Activated CD8-positive, alpha-beta memory T cell treated with anti-CD3 and anti-CD28 coated beads, Interleukin-2, amount 50 U/mL, for 48 hours (primary cell): ENCODE results near the gene HSH2D.
"Not testable (repeated sequence)": the region's sequence is repeated elsewhere in the genome, so short reads cannot be mapped to it uniquely, and the experiment has no call there.

Experiments
- DNase-seq: peaks from one replicate; pipeline ENCODE4 v3.0.0-alpha.2; 2020

HSH2D gene

DNA sequence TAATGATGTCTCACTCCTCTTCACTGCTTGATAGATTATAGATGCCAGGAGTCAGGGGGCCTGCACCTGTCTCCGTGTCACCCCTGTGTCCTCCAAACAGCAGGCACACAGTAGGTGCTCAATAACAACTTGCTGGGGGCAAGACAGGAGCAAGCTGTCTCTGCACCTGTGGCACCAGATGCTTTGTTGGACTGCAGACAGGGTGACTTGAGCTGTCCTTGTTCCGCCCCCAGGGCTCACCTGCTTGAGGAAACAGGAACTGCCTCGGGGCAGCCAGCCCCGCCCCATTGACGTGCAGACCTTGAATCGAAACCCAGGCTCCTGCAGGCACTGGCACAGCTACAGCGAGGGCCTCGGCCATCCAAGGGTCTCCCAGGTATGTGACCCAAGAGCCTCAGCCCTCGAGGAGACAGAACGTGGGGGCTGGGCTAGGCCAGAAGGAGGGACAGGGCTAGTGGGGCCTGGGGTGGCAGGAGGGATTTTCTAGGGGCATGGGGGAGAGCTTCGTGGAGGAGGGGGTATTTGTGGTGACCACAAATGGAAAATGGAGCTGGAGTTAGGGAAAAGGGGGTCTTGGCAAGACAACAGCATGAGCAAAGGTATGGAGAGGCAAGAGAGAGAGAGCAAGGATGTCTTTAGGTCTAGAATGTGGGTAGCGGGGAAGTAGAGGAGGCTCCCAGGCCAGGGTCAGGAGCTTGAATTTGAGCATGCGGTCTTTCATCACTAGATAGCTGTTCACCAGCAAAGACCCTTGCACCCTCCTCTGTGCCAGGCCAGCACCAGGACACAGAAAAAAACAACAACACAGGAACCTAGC lies at the start of gene HSH2D:
Gene HSH2D, plus strand, starts transcription at position 287 of the 817 bp plus-strand sequence. CDS start 5,066 bp downstream, outside the sequence.
- peak; percentile 86 for DNase-seq

DNA sequence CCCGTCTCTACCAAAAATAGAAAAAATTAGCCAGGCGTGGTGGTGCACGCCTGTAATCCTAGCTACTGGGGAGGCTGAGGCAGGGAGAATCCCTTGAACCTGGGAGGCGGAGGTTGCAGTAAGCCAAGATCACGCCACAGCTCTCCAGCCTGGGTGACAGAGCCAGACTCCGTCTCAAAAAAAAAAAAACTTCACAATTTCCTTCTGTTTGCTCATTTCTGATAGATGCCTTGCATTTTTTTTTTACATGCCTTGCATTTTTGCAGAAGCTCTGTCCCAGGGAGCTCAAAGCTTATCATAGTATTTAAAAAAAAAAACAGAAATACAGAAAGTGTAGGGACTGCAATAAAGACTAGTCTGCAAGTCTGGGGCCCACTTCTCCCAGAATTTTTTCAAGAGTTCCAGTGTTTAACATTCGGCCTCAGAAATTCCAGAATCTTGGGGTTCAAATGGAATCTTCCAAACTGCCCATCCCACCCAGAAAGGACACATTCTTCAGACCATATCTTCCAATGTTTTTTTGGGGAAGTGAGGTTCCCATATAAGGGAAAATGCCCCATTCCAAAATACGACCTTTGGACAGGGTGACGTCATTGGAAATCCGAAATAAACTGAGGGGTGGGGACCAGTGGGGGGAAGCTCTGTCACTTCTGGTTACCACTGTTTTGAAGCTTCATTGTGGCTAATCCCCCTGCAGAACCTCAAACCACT lies 49.0 kb upstream of the HSH2D start:
- no peak for DNase-seq

DNA sequence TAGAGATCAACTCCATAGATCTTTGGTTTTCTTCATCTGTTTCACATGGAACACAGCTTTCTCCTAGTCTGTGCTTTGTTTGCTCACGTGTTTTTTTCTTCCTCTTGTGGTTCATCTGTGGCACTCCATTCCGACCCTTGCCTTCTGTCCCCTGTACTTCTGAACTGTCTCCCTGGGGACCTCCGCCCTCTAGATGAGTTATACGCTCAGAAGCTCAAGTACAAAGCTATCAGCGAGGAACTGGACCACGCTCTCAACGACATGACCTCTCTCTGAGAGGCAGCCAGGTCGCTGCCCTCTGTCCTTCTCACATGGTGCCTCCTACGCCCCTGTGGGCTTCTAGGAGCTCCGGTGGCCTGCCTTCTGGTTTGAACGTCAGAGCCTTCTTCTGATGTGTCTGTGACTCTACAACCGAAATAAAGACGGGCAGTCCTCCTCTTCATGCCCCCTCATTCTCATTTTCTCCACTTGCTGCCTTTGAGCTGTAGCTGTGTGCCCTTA lies 48.4 kb upstream of the HSH2D start:
- peak; percentile 74 for DNase-seq

DNA sequence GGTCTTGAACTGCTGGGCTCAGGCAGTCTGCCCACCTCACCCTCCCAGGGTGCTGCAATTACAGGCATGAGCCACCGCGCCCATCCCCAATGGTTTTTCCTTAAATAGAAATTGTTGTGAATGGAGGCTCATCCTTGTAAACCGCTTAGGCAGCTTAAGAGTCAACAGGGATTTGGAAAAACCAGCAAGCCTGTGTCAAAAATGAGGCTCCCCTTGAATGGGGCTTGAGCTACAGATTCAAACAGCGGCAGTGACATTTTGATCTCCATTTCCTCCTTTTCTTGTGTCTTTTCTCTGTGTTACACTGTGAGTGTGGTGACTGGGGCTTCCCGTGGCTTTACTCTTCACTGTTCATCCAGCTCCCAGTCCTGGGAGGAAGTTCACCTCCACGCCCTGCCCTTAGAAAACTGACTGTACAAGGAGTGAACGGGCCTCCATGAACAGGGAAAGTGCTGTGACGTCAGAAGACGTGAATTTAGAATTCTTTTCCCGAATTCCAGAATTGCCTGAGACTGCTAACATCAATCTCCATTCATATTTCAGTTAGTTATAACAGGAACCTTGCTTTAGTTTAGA lies 47.1 kb upstream of the HSH2D start:
- DNase-seq = no peak

- no peak for DNase-seq
Observed at GRCh38 chr19:16098416-16098768, 45.1 kb upstream of the HSH2D start.

- DNase-seq = no peak
Observed at GRCh38 chr19:16098821-16099220, 44.7 kb upstream of the HSH2D start.

- not testable (repeated sequence) for DNase-seq
Observed at GRCh38 chr19:16099314-16099965, 44.0 kb upstream of the HSH2D start.

DNA sequence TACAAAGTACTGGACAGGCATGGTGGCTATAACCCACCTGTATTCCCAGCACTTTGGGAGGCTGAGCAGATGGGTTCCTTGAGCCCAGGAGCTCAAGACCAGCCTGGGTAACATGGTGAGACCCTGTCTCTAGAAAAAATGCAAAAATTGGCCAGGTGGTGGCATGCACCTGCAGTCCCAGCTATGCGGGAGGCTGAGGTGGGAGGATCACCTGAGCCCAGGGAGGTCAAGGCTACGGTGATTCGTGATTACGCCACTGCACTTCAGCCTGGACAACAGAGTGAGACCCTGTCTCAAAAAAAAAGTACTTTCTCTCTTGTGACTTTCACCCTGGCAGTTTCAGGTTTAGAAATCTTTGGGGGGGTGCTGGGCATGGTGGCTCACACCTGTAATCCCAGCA lies 43.0 kb upstream of the HSH2D start:
- no peak for DNase-seq

- DNase-seq = no peak
Observed at GRCh38 chr19:16104722-16105121, 38.8 kb upstream of the HSH2D start.

GRCh38 chr19:16106121-16106520 lies 37.4 kb upstream of the HSH2D start:
- DNase-seq = no peak

GRCh38 chr19:16111160-16111908 lies 32.2 kb upstream of the HSH2D start, which contains the start of gene RAB8A:
Gene RAB8A, plus strand, starts transcription at chr19:16111889. Its CDS starts 13 bp downstream, at chr19:16111902.
- DNase-seq = peak; percentile 100

GRCh38 chr19:16111909-16112752 lies 31.4 kb upstream of the HSH2D start:
- no peak for DNase-seq

DNA sequence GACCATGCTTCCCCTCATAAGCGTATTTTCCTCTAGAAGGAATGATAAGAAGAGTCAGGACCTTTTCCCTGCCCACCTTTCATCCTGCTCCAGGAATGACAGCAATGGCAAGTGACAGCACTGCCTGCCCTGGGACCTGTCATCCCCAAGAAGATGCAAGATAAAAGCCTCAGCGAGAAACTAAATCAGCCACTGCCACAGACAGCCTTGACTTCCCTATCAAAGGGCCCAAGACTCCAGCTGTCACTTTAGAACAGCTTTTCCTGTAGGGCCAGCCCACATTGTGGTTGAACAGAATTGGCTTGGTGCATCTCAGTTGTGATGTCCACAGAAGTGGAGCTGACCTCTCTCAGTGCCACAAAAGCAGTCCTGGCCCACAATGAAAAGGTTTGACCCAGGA lies 30.7 kb upstream of the HSH2D start:
- no peak for DNase-seq

GRCh38 chr19:16113727-16114126 lies 29.8 kb upstream of the HSH2D start:
- DNase-seq = no peak

DNA sequence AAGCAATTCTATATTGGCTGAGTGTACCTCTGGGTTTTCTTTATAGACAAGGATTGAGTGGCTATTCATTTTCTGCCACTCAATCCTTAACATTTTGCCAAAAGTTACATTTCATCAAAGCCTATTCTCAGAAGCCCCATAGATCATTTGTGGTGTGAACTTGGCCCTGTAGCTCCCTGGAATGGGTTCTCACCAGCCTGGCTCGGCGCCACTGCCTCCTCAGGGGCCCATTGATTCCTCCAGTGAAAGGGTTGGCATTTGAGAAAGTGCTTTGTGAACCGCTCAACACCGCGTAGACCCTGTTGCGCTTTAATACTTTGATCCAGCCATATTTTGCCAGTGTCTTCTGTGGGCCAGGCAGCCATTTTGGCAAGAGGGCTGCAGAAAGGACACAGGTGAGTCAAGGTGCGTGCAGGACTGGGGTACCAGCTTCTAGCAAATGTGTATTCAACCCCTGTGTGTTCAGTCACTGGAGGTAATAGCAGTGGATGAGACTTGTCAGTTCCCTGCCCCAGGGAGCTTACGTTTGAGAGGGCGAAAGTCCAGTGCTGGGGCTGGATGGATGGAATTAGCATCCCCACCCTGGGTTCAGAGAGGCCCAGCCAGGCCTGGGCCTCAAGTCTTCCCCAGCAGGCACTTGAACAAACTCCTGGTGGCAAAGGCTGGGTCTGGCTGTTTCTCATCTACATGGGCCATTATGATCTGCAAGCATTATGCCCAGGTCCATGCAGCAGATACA lies 28.0 kb upstream of the HSH2D start:
- DNase-seq = no peak

DNA sequence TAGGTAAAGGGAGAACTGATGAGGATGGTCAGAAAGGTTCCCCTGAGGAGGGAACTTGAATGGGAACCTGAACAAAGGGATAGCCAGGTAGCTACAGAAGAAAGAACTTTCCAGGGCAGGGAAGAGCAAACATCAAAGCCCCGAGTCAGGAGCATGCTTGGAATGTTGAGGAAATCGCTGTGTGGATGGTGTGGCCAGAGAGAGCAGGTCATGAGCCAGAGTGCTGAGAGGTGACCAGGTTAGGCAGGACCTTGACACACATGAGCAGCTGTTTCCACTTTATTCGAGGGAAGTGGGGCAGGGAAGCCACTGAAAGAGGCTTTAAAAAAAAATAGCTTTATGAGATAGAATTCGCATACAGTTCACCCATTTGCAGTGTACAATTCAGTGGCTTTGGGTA lies 27.4 kb upstream of the HSH2D start:
- no peak for DNase-seq

DNA sequence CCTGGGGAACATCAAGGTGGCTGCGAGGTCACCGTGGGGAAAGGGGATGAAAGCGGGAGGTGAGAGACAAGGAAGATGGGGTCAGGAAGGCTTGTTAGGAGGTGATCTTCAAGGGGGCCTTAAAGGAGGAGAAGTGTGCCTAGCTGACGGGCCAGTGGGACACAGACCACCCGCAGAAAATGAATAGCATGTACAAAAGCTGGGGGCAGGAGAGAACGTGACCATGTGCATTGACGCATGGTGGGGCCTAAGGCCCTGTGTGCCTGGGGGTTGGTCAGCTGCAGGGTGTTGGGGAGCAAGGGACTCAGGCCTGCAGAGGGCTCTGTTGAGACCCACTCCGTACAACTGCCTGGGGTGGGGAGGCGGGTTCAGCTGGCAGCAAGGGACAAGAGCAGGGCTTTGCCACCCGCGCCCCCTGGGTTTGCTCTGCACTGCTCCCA lies 25.9 kb upstream of the HSH2D start:
- DNase-seq = no peak

DNA sequence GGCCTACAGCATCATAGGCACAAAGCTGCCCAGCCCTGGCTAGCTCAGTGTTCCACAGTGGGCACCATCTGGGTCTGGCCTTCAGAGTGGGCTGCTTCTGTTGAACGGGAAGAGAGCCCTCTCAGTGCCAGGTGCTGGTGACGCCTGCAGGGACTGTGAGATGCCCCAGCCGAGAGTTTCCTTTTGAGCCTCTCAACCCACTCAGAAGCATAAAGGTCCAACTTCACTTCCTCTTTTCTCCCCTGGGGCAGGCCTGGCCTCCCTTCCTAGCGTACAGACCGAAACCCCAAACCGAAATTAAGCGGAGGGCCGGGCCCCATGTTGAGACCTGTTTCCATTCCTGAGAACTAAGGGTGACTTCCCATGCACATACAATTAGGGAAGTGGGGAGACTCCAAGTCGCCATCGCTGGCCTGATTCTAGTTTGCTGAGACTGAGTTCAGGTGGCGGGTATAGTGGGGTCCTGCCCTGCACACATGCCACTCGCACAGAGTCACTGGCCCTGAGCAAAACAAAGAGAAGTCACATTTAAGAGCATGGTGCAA lies 24.9 kb upstream of the HSH2D start:
- peak; percentile 77 for DNase-seq

DNA sequence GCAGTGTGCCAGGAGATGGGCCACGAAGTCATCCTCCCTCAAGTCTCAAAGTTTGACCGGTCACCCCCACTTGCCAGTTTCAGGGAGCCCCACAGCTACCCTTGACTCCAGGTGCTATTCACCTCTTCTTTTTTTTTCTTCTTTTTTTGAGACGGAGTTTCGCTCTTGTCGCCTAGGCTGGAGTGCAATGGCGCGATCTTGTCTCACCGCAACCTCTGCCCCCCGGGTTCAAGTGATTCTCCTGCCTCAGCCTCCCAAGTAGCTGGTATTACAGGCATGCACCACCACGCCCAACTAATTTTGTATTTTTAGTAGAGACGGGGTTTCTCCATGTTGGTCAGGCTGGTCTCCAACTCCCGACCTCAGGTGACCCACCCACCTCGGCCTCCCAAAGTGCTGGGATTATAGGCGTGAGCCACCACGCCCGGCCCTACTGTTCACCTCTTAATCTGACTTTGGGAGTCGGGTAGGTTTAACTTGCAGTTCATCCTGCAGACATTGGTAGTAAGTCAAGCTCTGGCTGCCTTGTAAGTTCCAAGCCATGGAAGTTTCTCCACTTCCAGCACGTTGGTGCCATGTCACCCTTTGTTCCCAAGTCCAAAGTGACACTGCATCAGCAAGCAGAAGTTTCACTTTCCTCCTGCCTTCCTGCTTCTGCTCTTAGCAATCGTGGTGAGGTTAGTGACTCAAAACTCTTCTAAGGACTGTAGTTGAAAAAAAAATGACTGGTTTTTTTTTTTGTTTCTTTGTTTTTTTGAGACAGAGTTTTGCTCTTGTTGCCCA lies 24.2 kb upstream of the HSH2D start:
- DNase-seq = peak; percentile 68
